Measurements from ENCODE around the gene AIM2.
"Not testable (repeated sequence)": the region's sequence is repeated elsewhere in the genome, so short reads cannot be mapped to it uniquely, and the experiment has no call there.

The AIM2 gene

GRCh38 chr1:159076438-159077119 is at the start of gene AIM2:
Gene AIM2 (minus strand): TSS chr1:159076766. CDS start chr1:159073499, 3,267 bp downstream.
- DNase-seq = no peak

- no peak for DNase-seq
These were observed 47.0 kb upstream of the AIM2 start for GRCh38 chr1:159123587-159123986.

- DNase-seq = no peak
These were observed 45.5 kb upstream of the AIM2 start for GRCh38 chr1:159122005-159122621.

GRCh38 chr1:159121526-159121925 is 45.0 kb upstream of the AIM2 start:
- DNase-seq = no peak

- DNase-seq = no peak
These were observed 43.8 kb upstream of the AIM2 start for GRCh38 chr1:159120317-159120716.

- DNase-seq = no peak
These were observed 37.2 kb upstream of the AIM2 start for GRCh38 chr1:159113596-159114433.

GRCh38 chr1:159103021-159103420 is 26.5 kb upstream of the AIM2 start:
- not testable (repeated sequence) for DNase-seq

GRCh38 chr1:159100589-159100988 is 24.0 kb upstream of the AIM2 start:
- DNase-seq = no peak

GRCh38 chr1:159098596-159098995 is 22.0 kb upstream of the AIM2 start:
- DNase-seq = no peak

GRCh38 chr1:159092036-159092760 is 15.6 kb upstream of the AIM2 start:
- peak; percentile 35 to 37 for DNase-seq

GRCh38 chr1:159091607-159092031 is 15.1 kb upstream of the AIM2 start:
- DNase-seq = peak; percentile 37 to 40

- no peak for DNase-seq
These were observed 14.6 kb upstream of the AIM2 start for GRCh38 chr1:159091180-159091560.

- DNase-seq = no peak
These were observed 14.0 kb upstream of the AIM2 start for GRCh38 chr1:159090286-159091179.

- DNase-seq = peak; percentile 13 to 25
These were observed 12.7 kb upstream of the AIM2 start for GRCh38 chr1:159089184-159089791.

GRCh38 chr1:159088546-159089183 is 12.1 kb upstream of the AIM2 start:
- no peak for DNase-seq

GRCh38 chr1:159088050-159088449 is 11.5 kb upstream of the AIM2 start:
- DNase-seq = peak; percentile 75 to 78

- peak; percentile 11 to 33 for DNase-seq
These were observed 8.3 kb upstream of the AIM2 start for GRCh38 chr1:159084867-159085266.

GRCh38 chr1:159084152-159084551 is 7.6 kb upstream of the AIM2 start:
- DNase-seq = peak; percentile 36 to 45

- DNase-seq = no peak
These were observed 6.4 kb upstream of the AIM2 start for GRCh38 chr1:159083013-159083412.

GRCh38 chr1:159081626-159082025 is 5.1 kb upstream of the AIM2 start:
- no peak for DNase-seq

GRCh38 chr1:159079525-159079924 is 3.0 kb upstream of the AIM2 start:
- DNase-seq = no peak
